ENCODE results near the gene HMGB3.
"Not testable (repeated sequence)": the region's sequence is repeated elsewhere in the genome, so short reads cannot be mapped to it uniquely, and the experiment has no call there.

HMGB3 gene

DNA sequence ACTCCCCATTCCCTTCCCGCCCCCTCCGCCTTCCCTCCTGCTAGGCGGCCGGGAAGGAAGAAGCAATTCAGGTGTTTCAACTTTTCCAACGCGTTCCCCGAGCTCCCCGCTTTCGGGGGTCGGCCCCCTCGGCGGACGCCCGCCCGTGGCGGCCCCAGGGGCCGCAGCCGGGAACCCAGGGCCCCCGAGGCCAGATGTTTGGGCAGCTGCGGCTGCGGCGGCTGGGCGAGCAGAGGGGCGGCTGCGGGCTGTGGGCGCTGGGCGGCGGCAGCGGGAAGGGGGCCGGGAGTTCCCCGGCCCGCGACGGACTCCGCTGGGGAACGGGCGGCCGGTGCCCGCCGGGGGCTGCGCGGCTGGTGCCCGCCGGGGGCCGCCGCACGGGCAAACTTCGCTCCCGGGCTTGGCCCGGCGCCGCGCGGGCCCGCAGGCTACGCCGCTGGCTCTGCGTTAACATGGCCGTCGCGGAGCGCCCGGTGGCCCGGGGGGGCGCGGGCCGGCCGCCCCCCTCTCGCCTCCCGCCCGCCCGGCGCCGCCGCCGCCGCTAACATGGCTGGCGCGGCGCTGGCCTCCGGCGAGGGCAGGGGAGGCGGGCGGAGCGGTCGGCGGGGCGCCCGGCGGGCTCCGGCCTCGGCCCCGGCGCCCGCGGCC is 510 bp downstream of the HMGB3 start:
- ChIA-PET CTCF (no interaction called here), POLR2A (ENCODE audit: low non-redundant PET) (no interaction called here)
- H3K27ac ChIP-seq: peak overlapping the region; percentile 88
- TF ChIP-seq CTCF (conservative IDR thresholded peaks at IDR 0.05; ENCODE audit: low read depth): no peak
- no peak for DNase-seq (ENCODE audit: low spot score)

DNA sequence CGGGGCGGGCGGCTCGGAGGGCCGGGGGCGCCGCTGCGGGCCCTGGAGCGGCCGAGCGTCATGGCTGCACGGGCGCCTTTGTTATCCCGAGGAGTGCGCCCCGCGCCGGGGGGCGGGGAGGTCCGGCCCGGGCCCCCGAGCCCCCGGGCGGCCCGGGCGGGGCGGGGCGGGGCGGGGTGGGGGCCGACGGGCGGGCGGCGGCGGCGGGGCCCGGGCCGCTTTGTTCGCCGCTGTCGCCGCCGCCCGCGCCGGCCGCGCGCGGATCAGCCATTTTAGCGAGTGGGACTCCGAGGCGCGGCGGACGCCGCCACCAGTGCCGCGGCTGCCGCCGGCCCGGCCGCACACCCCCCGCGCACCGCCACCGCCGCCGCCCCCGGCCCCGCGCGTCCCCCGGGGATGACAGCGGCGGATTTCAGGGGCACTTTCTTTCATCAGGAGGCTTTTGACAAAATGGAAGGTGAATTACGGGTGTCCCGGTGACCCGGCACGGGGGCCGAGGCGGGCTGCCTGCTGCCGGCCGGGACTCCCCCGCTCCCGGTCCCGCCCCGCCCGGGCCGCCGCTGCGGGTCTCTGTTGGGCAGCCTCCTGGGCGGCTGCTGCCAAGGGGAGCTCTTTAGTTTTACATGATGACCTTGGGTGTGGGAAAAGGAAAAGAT is 1.2 kb downstream of the HMGB3 start:
- CTCF ChIA-PET: interaction anchor here (1.3 to 1.6 kb wide), 2 partner anchors 98 to 212 kb away, joined by 6 to 7 read pairs; no protein-coding TSS in a partner anchor
- peak overlapping the region; percentile 88 for H3K27ac ChIP-seq
- POLR2A ChIA-PET (ENCODE audit: low non-redundant PET): no interaction called here
- TF ChIP-seq CTCF (conservative IDR thresholded peaks at IDR 0.05; ENCODE audit: low read depth): no peak
- no peak for DNase-seq (ENCODE audit: low spot score)

GRCh38 chrX:150987687-150988086 is 4.6 kb downstream of the HMGB3 start:
- DNase-seq (ENCODE audit: low spot score); CTCF ChIA-PET; POLR2A ChIA-PET (ENCODE audit: low non-redundant PET): not testable (repeated sequence)

GRCh38 chrX:150989420-150989819 is 6.3 kb downstream of the HMGB3 start:
- H3K27ac ChIP-seq: no peak overlapping the region
- ChIA-PET CTCF (no interaction called here), POLR2A (ENCODE audit: low non-redundant PET) (no interaction called here)
- DNase-seq (ENCODE audit: low spot score): no peak
- TF ChIP-seq CTCF (conservative IDR thresholded peaks at IDR 0.05; ENCODE audit: low read depth): no peak

More at GRCh38 chrX:150987687-150988086, 4.6 kb downstream of the HMGB3 start:
- H3K27ac ChIP-seq: not testable (repeated sequence)

- DNase-seq (ENCODE audit: low spot score): no peak
Observed at GRCh38 chrX:150990910-150991309, 7.8 kb downstream of the HMGB3 start.

DNA sequence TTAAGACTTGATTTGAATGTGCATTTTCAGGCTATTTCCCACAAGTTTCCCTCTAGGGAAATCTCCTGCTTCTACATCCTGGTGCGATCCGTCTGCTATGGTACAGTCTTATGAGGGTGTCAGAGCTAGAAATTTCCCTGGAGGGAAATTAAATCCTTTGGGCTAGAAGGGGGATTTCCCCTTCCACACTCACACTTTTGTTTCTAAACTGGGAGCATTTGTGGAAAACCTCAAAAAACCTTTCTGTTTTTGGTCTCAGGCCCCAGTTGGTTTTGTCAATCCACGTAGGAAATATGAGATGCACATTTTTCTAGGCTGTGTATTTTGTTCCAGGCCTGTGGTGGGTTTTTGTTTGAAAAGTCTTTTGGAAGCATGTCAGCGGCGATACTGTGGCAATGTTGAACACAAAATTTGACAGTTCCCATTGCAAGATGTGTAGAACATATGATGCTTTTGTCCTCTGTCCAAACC is 17.8 kb downstream of the HMGB3 start:
- ChIA-PET CTCF (no interaction called here), POLR2A (ENCODE audit: low non-redundant PET) (no interaction called here)

More at GRCh38 chrX:150990910-150991309, 7.8 kb downstream of the HMGB3 start:
- CTCF ChIA-PET: interaction anchor here (0.7 kb wide), 1 partner anchor 219 kb away, joined by 3 read pairs; no protein-coding TSS in a partner anchor
- POLR2A ChIA-PET (ENCODE audit: low non-redundant PET): no interaction called here
- no peak for TF ChIP-seq CTCF (conservative IDR thresholded peaks at IDR 0.05; ENCODE audit: low read depth)
- no peak overlapping the region for H3K27ac ChIP-seq

More for the DNA sequence above, 17.8 kb downstream of the HMGB3 start:
- no peak for DNase-seq (ENCODE audit: low spot score)
- H3K27ac ChIP-seq: no peak overlapping the region
- no peak for TF ChIP-seq CTCF (conservative IDR thresholded peaks at IDR 0.05; ENCODE audit: low read depth)
